Prostate gland (tissue), 2 donors: ENCODE data around the gene URM1. TPM values are rescaled to one million over a fixed set of nuclear protein-coding genes. Genes with fewer than 3 reads are reported as not detected.

Experiments used
- DNase-seq: peaks from one replicate; pipeline ENCODE4 v3.0.0-alpha.2; 2019; ENCODE audit warnings: low spot score
- H3K27ac ChIP-seq, 2 donors: fragments of 200-600 bp; sonication (generic); 2 replicates each; pipeline ENCODE4 v1.5.1; 2017 to 2019
- H3K27me3 ChIP-seq: fragments of 200-600 bp; sonication (generic); replicated peaks from 2 replicates; pipeline ENCODE4 v1.5.1; 2019; ENCODE audit not compliant: insufficient read depth
- H3K36me3 ChIP-seq, 2 donors: fragments of 200-600 bp; sonication (generic); 1 replicate in 1 of 2; 2 replicates in 1 of 2; pipeline versions ENCODE4 v1.5.1 to v1.8.1; 2017 to 2019
- H3K4me1 ChIP-seq: fragments of 200-600 bp; sonication (generic); replicated peaks from 2 replicates; pipeline ENCODE4 v1.5.1; 2019
- H3K4me3 ChIP-seq, 2 donors: fragments of 200-600 bp; sonication (generic); 2 replicates each; pipeline ENCODE4 v1.5.1; 2017 to 2019
- H3K9me3 ChIP-seq: fragments of 200-600 bp; sonication (generic); 2 replicates; pipeline ENCODE4 v1.5.1; 2017
- CTCF ChIP-seq, 4 experiments: fragments of 200-600 bp in 2 of 4; fragments of 450-650 bp in 2 of 4; sonication (generic) in 2 of 4; IDR thresholded peaks; 1 replicate in 3 of 4; 2 replicates in 1 of 4; pipeline ENCODE4 v1.5.1; 2016 to 2019; ENCODE audit warnings: antibody characterized with exemption in 4 of 4, mild to moderate bottlenecking in 2 of 4, moderate library complexity in 2 of 4
- POLR2A ChIP-seq: fragments of 450-650 bp; IDR thresholded peaks from one replicate; pipeline ENCODE4 v1.6.1; 2016; ENCODE audit warnings: antibody characterized with exemption, mild to moderate bottlenecking
- POLR2AphosphoS5 ChIP-seq: sonication (generic); formaldehyde crosslinking; IDR thresholded peaks from one replicate; pipeline ENCODE4 v1.6.1; 2017; ENCODE audit warnings: antibody characterized with exemption
- WGBS: methylation state at CpG from one replicate; pipeline ENCODE4 v1.1.5; 2018; 5-methylcytosine and 5-hydroxymethylcytosine counted together
- intact Hi-C: fragments of 100-400 bp; cut with DNase I; formaldehyde crosslinking; loops from one replicate; pipeline ENCODE4 v1.14.2; 2022
- total RNA-seq, 2 donors: library from RNA; depleted of rRNA; stranded (reverse); fragments of >200 nt; gene quantifications; one replicate each; pipeline ENCODE4 v1.1.0, GENCODE V29; 2016

The URM1 gene
- total RNA-seq, 2 donors from 2014 or later, result 33.2 to 41.7 TPM

- Histone ChIP-seq H3K9me3 (no peaks in the 10 kb centered on the region), H3K27me3 (no peaks in the 10 kb centered on the region), H3K4me3 (peak overlapping the region; percentile 25 to 39), H3K4me1 (no peaks in the 10 kb centered on the region), H3K27ac (peak overlapping the region; percentile 28 to 46), H3K36me3 (no peaks in the 10 kb centered on the region)
- TF ChIP-seq CTCF (IDR thresholded peaks at IDR 0.05) (no peak), POLR2AphosphoS5 (no peak)
- intact Hi-C loops, result loop anchor here (5.0 kb wide), 1 partner anchor 51 kb away; no protein-coding TSS in a partner anchor
- no peak for DNase-seq
- 48% methylated on average over 12 of the region's 14 CpGs for WGBS
Observed at GRCh38 chr9:128361296-128361985, 9.7 kb upstream of the URM1 start.

- TF ChIP-seq POLR2AphosphoS5, result peak; percentile 84
- TF ChIP-seq POLR2A, result peak; percentile 8
- TF ChIP-seq CTCF (IDR thresholded peaks at IDR 0.05), result peak; percentile 69 to 92 (median 80)
- H3K9me3 ChIP-seq, result no peaks in the 10 kb centered on the region
- no peaks in the 10 kb centered on the region for H3K36me3 ChIP-seq
- H3K4me1 ChIP-seq, result no peaks in the 10 kb centered on the region
- intact Hi-C loops, result loop anchor here (5.0 kb wide), 1 partner anchor 50 kb away; no protein-coding TSS in a partner anchor
- H3K27ac ChIP-seq, result peak overlapping the region; percentile 28 to 46
- peak overlapping the region; percentile 25 to 39 for H3K4me3 ChIP-seq
- WGBS, result 11% methylated on average over 20 of the region's 20 CpGs
- DNase-seq, result peak; percentile 87
- H3K27me3 ChIP-seq, result no peaks in the 10 kb centered on the region
Observed at GRCh38 chr9:128361986-128362646, 9.1 kb upstream of the URM1 start.

- Histone ChIP-seq H3K27me3 (no peaks in the 10 kb centered on the region), H3K4me1 (no peaks in the 10 kb centered on the region), H3K36me3 (no peaks in the 10 kb centered on the region), H3K9me3 (no peaks in the 10 kb centered on the region), H3K27ac (no peak overlapping the region), H3K4me3 (no peak overlapping the region)
- DNase-seq, result no peak
- TF ChIP-seq CTCF (IDR thresholded peaks at IDR 0.05), result no peak
- TF ChIP-seq POLR2A, result no peak
- TF ChIP-seq POLR2AphosphoS5, result no peak
- 86% methylated on average over 3 of the region's 3 CpGs for WGBS
- intact Hi-C loops, result loop anchor here (5.0 kb wide), 1 partner anchor 50 kb away; no protein-coding TSS in a partner anchor
Observed at GRCh38 chr9:128362774-128363173, 8.4 kb upstream of the URM1 start.

- peaks cover 6% of the 10 kb centered on the region for H3K4me1 ChIP-seq
- H3K27ac ChIP-seq, result no peak overlapping the region
- WGBS, result 91% methylated on average over 4 of the region's 4 CpGs
- H3K4me3 ChIP-seq, result no peak overlapping the region
- TF ChIP-seq POLR2A (no peak), POLR2AphosphoS5 (no peak), CTCF (IDR thresholded peaks at IDR 0.05) (no peak)
- no peak for DNase-seq
- H3K36me3 ChIP-seq, result no peaks in the 10 kb centered on the region
- H3K9me3 ChIP-seq, result no peaks in the 10 kb centered on the region
- H3K27me3 ChIP-seq, result no peaks in the 10 kb centered on the region
- intact Hi-C loops, result no loop called here
Observed at GRCh38 chr9:128365525-128365924, 5.6 kb upstream of the URM1 start.
